H7 (cell line): ENCODE measurements around the gene ZNF804B. TPM values are rescaled to one million over a fixed set of nuclear protein-coding genes. Genes with fewer than 3 reads are reported as not detected.

Experiments used
- DNase-seq: peaks from one replicate; pipeline ENCODE4 v3.0.0; 2012
- H3K27me3 ChIP-seq: 2 replicates; pipeline ENCODE4 v1.6.0; 2011; ENCODE audit warnings: mild to moderate bottlenecking, low read length; ENCODE audit not compliant: control insufficient read depth, insufficient read depth
- H3K36me3 ChIP-seq: replicated peaks from 2 replicates; pipeline ENCODE4 v1.5.1; 2011; ENCODE audit warnings: low read length; ENCODE audit not compliant: control insufficient read depth, insufficient read depth
- H3K4me3 ChIP-seq: 2 replicates; pipeline ENCODE4 v1.5.1; 2011; ENCODE audit warnings: low read depth, mild to moderate bottlenecking, control low read depth, low read length, moderate library complexity; ENCODE audit not compliant: insufficient read depth
- total RNA-seq: library from RNA; depleted of rRNA; stranded (reverse); fragments of >200 nt; shearing (Covaris generic); gene quantifications from 2 replicates; pipeline ENCODE4 v1.2.3, GENCODE V29; 2014

ZNF804B gene
- total RNA-seq, 1 experiment from 2014 or later, result not detected

- no peak overlapping the region for H3K4me3 ChIP-seq
- DNase-seq, result no peak
- no peaks in the 10 kb centered on the region for H3K36me3 ChIP-seq
- H3K27me3 ChIP-seq, result no peaks in the 10 kb centered on the region
Observed at GRCh38 chr7:88967432-88967831, 207.9 kb downstream of the ZNF804B start.

GRCh38 chr7:88969167-88969566 lies 209.7 kb downstream of the ZNF804B start:
- no peaks in the 10 kb centered on the region for H3K27me3 ChIP-seq
- no peak overlapping the region for H3K4me3 ChIP-seq
- DNase-seq, result no peak
- H3K36me3 ChIP-seq, result no peaks in the 10 kb centered on the region

- DNase-seq, result no peak
- Histone ChIP-seq H3K36me3 (no peaks in the 10 kb centered on the region), H3K4me3 (no peak overlapping the region), H3K27me3 (no peaks in the 10 kb centered on the region)
Observed at GRCh38 chr7:88985295-88985694, 225.8 kb downstream of the ZNF804B start.

GRCh38 chr7:89001306-89001705 lies 241.8 kb downstream of the ZNF804B start:
- H3K36me3 ChIP-seq, result no peaks in the 10 kb centered on the region
- no peaks in the 10 kb centered on the region for H3K27me3 ChIP-seq
- no peak overlapping the region for H3K4me3 ChIP-seq
- DNase-seq, result no peak

GRCh38 chr7:89002981-89003956 lies 243.8 kb downstream of the ZNF804B start:
- no peak for DNase-seq
- Histone ChIP-seq H3K4me3 (no peak overlapping the region), H3K27me3 (no peaks in the 10 kb centered on the region), H3K36me3 (no peaks in the 10 kb centered on the region)

- no peaks in the 10 kb centered on the region for H3K36me3 ChIP-seq
- no peak overlapping the region for H3K4me3 ChIP-seq
- DNase-seq, result no peak
- H3K27me3 ChIP-seq, result no peaks in the 10 kb centered on the region
Observed at GRCh38 chr7:89012016-89012415, 252.5 kb downstream of the ZNF804B start.

GRCh38 chr7:89017695-89018094 lies 258.2 kb downstream of the ZNF804B start:
- no peaks in the 10 kb centered on the region for H3K36me3 ChIP-seq
- no peak for DNase-seq
- H3K27me3 ChIP-seq, result no peaks in the 10 kb centered on the region
- no peak overlapping the region for H3K4me3 ChIP-seq

GRCh38 chr7:89021741-89022140 lies 262.2 kb downstream of the ZNF804B start:
- Histone ChIP-seq H3K27me3 (no peaks in the 10 kb centered on the region), H3K36me3 (no peaks in the 10 kb centered on the region), H3K4me3 (no peak overlapping the region)
- no peak for DNase-seq

- Histone ChIP-seq H3K4me3 (no peak overlapping the region), H3K27me3 (no peaks in the 10 kb centered on the region), H3K36me3 (no peaks in the 10 kb centered on the region)
- DNase-seq, result no peak
Observed at GRCh38 chr7:89023206-89023605, 263.7 kb downstream of the ZNF804B start.

- Histone ChIP-seq H3K27me3 (no peaks in the 10 kb centered on the region), H3K36me3 (no peaks in the 10 kb centered on the region), H3K4me3 (no peak overlapping the region)
- no peak for DNase-seq
Observed at GRCh38 chr7:89023877-89024276, 264.4 kb downstream of the ZNF804B start.

GRCh38 chr7:89027781-89028180 lies 268.3 kb downstream of the ZNF804B start:
- Histone ChIP-seq H3K36me3 (no peaks in the 10 kb centered on the region), H3K4me3 (no peak overlapping the region), H3K27me3 (no peaks in the 10 kb centered on the region)
- DNase-seq, result no peak

GRCh38 chr7:89028319-89028718 lies 268.8 kb downstream of the ZNF804B start:
- no peaks in the 10 kb centered on the region for H3K36me3 ChIP-seq
- H3K4me3 ChIP-seq, result no peak overlapping the region
- DNase-seq, result no peak
- H3K27me3 ChIP-seq, result no peaks in the 10 kb centered on the region

- Histone ChIP-seq H3K36me3 (no peaks in the 10 kb centered on the region), H3K4me3 (no peak overlapping the region), H3K27me3 (no peaks in the 10 kb centered on the region)
- no peak for DNase-seq
Observed at GRCh38 chr7:89029864-89030263, 270.4 kb downstream of the ZNF804B start.

- H3K27me3 ChIP-seq, result no peaks in the 10 kb centered on the region
- no peak for DNase-seq
- H3K4me3 ChIP-seq, result no peak overlapping the region
- no peaks in the 10 kb centered on the region for H3K36me3 ChIP-seq
Observed at GRCh38 chr7:89041240-89041639, 281.7 kb downstream of the ZNF804B start.

- DNase-seq, result no peak
- Histone ChIP-seq H3K4me3 (no peak overlapping the region), H3K36me3 (no peaks in the 10 kb centered on the region), H3K27me3 (no peaks in the 10 kb centered on the region)
Observed at GRCh38 chr7:89042940-89043339, 283.4 kb downstream of the ZNF804B start.
